HepG2 (cell line): ENCODE data around the gene RNU1-2. TPM values are rescaled to one million over a fixed set of nuclear protein-coding genes. Genes with fewer than 3 reads are reported as not detected.

ENCODE experiments used
- ADNP ChIP-seq: sonication (generic); formaldehyde crosslinking; IDR thresholded peaks from 2 replicates; pipeline ENCODE4 v1.4.0; 2020; ENCODE audit warnings: missing genetic modification reagents
- ARNTL ChIP-seq: sonication (generic); formaldehyde crosslinking; IDR thresholded peaks from 2 replicates; pipeline ENCODE4 v1.4.0; 2020; ENCODE audit warnings: mild to moderate bottlenecking, missing genetic modification reagents
- DMAP1 ChIP-seq: IDR thresholded peaks from 2 replicates; pipeline ENCODE4 v1.6.1; 2016
- GATAD1 ChIP-seq: IDR thresholded peaks from 2 replicates; pipeline ENCODE4 v1.6.1; 2016; ENCODE audit warnings: missing genetic modification reagents, missing compliant biosample characterization
- KMT2B ChIP-seq: IDR thresholded peaks from 2 replicates; pipeline ENCODE4 v1.6.1; 2016; ENCODE audit warnings: missing genetic modification reagents, missing compliant biosample characterization
- MED13 ChIP-seq: sonication (generic); formaldehyde crosslinking; IDR thresholded peaks from 2 replicates; pipeline ENCODE4 v1.5.0; 2020; ENCODE audit warnings: missing genetic modification reagents
- MIER2 ChIP-seq: IDR thresholded peaks from 2 replicates; pipeline ENCODE4 v1.6.1; 2016; ENCODE audit warnings: missing biosample characterization, missing genetic modification reagents
- NR2C2 ChIP-seq: sonication (generic); formaldehyde crosslinking; IDR thresholded peaks from 2 replicates; pipeline ENCODE4 v1.4.0; 2020; ENCODE audit warnings: missing genetic modification reagents, mild to moderate bottlenecking, moderate library complexity, borderline replicate concordance
- POLR2AphosphoS2 ChIP-seq: IDR thresholded peaks from 2 replicates; pipeline ENCODE4 v1.6.1; 2011; ENCODE audit warnings: low read depth, low read length, improper control_type of control experiment
- PPARG ChIP-seq: conservative IDR thresholded peaks from 2 replicates; pipeline ENCODE4 v1.6.1; 2016; ENCODE audit warnings: missing biosample characterization, missing genetic modification reagents
- RAD21 ChIP-seq: fragments of 450-650 bp; formaldehyde crosslinking; IDR thresholded peaks from 2 replicates; pipeline ENCODE4 v1.5.0; 2020; ENCODE audit warnings: mild to moderate bottlenecking
- REPIN1 ChIP-seq: sonication (generic); formaldehyde crosslinking; IDR thresholded peaks from 2 replicates; pipeline ENCODE4 v1.8.0; 2022; ENCODE audit warnings: missing genetic modification reagents, low read depth, mild to moderate bottlenecking, borderline replicate concordance
- SMC3 ChIP-seq: IDR thresholded peaks from 2 replicates; pipeline ENCODE4 v1.6.1; 2011; ENCODE audit warnings: low read length, improper control_type of control experiment
- SP5 ChIP-seq: IDR thresholded peaks from 2 replicates; pipeline ENCODE4 v1.6.1; 2016; ENCODE audit warnings: low read depth, borderline replicate concordance
- TARDBP ChIP-seq: sonication (generic); formaldehyde crosslinking; IDR thresholded peaks from 2 replicates; pipeline ENCODE4 v1.8.0; 2022; ENCODE audit warnings: mild to moderate bottlenecking, missing genetic modification reagents
- TBX2 ChIP-seq: sonication (generic); formaldehyde crosslinking; IDR thresholded peaks from 2 replicates; pipeline ENCODE4 v1.5.0; 2020; ENCODE audit warnings: missing genetic modification reagents, mild to moderate bottlenecking, borderline replicate concordance
- ZBTB3 ChIP-seq: sonication (generic); formaldehyde crosslinking; IDR thresholded peaks from 2 replicates; pipeline ENCODE4 v1.4.0; 2020; ENCODE audit warnings: low read depth, mild to moderate bottlenecking, moderate library complexity, missing genetic modification reagents, borderline replicate concordance
- ZMAT3 ChIP-seq: sonication (generic); formaldehyde crosslinking; conservative IDR thresholded peaks from 2 replicates; pipeline ENCODE4 v1.7.0; 2021; ENCODE audit warnings: missing genetic modification reagents
- ZNF136 ChIP-seq: sonication (generic); formaldehyde crosslinking; IDR thresholded peaks from 2 replicates; pipeline ENCODE4 v1.8.1; 2022; ENCODE audit warnings: low read depth, mild to moderate bottlenecking, moderate library complexity, missing genetic modification reagents
- ZNF660 ChIP-seq: sonication (generic); formaldehyde crosslinking; IDR thresholded peaks from 2 replicates; pipeline ENCODE4 v1.5.1; 2020; ENCODE audit warnings: mild to moderate bottlenecking, low read depth, missing genetic modification reagents, borderline replicate concordance
- ZNF775 ChIP-seq: sonication (generic); formaldehyde crosslinking; IDR thresholded peaks from 2 replicates; pipeline ENCODE4 v1.4.0; 2020; ENCODE audit warnings: missing genetic modification reagents, mild to moderate bottlenecking, moderate library complexity, borderline replicate concordance
- ZNF850 ChIP-seq: sonication (generic); formaldehyde crosslinking; conservative IDR thresholded peaks from 2 replicates; pipeline ENCODE4 v1.9.0; 2021; ENCODE audit warnings: mild to moderate bottlenecking, missing genetic modification reagents
- polyA plus RNA-seq, 8 experiments: library from polyadenylated mRNA; depleted of rRNA in 3 of 8; stranded (reverse) in 7 of 8; unstranded in 1 of 8; fragments of >200 nt; fragmentation: Illumina TruSeq in 4 of 8; extraction: Trizol in 4 of 8; gene quantifications; 2 replicates each; pipeline versions ENCODE4 v1.2.1 to v1.2.3, GENCODE V29; 2011 to 2016; ENCODE audit warnings: low read depth in 4 of 8, missing spikeins in 1 of 8, mixed read lengths in 1 of 8; ENCODE audit not compliant: insufficient read depth in 1 of 8
- total RNA-seq, 5 experiments: library from RNA; depleted of rRNA; stranded (reverse); fragments of >200 nt; fragmentation: Illumina TruSeq; extraction: Trizol; gene quantifications; 2 replicates each; pipeline ENCODE4 v1.2.3, GENCODE V29; 2016; ENCODE audit warnings: low read depth in 1 of 5
- TF ChIP-seq, protein P1 (sequence below): sonication (generic); formaldehyde crosslinking; IDR thresholded peaks from 2 replicates; pipeline ENCODE4 v1.8.0; 2022; ENCODE audit warnings: mild to moderate bottlenecking, missing genetic modification reagents; ENCODE audit not compliant: insufficient replicate concordance
- TF ChIP-seq, protein P2 (sequence below): IDR thresholded peaks from 2 replicates; pipeline ENCODE4 v1.6.1; 2016; ENCODE audit warnings: mild to moderate bottlenecking, missing biosample characterization, missing genetic modification reagents
- TF ChIP-seq, protein P3 (sequence below): sonication (generic); formaldehyde crosslinking; IDR thresholded peaks from 2 replicates; pipeline ENCODE4 v1.5.1; 2020; ENCODE audit warnings: missing genetic modification reagents, mild to moderate bottlenecking, borderline replicate concordance
- TF ChIP-seq, protein P4 (sequence below): sonication (generic); formaldehyde crosslinking; IDR thresholded peaks from 2 replicates; pipeline ENCODE4 v1.9.0; 2022; ENCODE audit warnings: low read depth, missing genetic modification reagents

RNU1-2 gene
- total and polyA plus RNA-seq, 2 of the 13 experiments (the other 11 are each of a cell fraction or from before 2014, with no cell fraction given) = under 0.01 to 11,018 TPM

DNA sequence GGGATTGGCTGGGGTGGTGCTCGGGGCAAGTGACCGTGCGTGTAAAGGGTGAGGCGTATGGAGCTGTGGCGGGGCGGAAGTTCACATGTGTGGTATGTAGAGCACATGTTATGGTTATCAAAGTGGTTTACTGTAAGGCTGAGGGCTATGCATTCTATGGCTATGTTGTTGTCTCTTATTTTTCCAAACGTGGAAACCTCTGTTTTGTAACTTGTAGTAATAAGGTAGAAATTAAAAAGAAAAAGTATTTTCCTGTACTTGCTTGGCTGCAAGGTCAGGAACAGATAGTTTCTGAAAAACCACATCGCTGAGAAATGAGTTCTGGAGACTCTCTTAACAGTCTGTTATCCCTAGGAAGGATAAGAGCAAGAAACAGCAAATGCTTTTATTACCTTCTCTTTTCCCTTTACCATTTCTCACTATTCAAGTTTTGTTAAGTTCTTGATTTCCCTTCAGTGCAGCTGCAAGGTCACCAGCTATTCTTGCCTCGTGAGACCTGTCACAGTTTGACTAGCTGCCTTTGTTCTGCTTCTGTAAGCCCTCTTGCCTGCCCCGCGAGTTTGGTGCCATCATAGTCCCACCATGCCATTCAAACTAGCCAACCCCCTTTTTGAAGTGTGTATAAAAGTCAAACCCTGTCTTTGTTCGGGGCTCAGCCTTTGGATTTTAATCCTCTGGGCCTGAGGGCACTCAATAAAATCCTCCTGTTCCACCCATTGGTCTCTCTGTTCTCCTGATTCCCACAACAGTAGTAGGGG is 9.5 kb downstream of the RNU1-2 start (continued):
- TF ChIP-seq, protein P1, sequence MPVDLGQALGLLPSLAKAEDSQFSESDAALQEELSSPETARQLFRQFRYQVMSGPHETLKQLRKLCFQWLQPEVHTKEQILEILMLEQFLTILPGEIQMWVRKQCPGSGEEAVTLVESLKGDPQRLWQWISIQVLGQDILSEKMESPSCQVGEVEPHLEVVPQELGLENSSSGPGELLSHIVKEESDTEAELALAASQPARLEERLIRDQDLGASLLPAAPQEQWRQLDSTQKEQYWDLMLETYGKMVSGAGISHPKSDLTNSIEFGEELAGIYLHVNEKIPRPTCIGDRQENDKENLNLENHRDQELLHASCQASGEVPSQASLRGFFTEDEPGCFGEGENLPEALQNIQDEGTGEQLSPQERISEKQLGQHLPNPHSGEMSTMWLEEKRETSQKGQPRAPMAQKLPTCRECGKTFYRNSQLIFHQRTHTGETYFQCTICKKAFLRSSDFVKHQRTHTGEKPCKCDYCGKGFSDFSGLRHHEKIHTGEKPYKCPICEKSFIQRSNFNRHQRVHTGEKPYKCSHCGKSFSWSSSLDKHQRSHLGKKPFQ = peak; percentile 10
- peak; percentile 67 for TF ChIP-seq KMT2B (CRISPR knock-in tag)
- TF ChIP-seq MED13 (CRISPR knock-in tag) = peak; percentile 70; the same call in 1 of the 2 replicates
- TF ChIP-seq TBX2 = peak; percentile 12; the same call in 1 of the 2 replicates
- TF ChIP-seq REPIN1 (CRISPR knock-in tag) = peak; percentile 79; the same call in 1 of the 2 replicates
- no peak for TF ChIP-seq ZNF850 (CRISPR knock-in tag)
- TF ChIP-seq, protein P2, sequence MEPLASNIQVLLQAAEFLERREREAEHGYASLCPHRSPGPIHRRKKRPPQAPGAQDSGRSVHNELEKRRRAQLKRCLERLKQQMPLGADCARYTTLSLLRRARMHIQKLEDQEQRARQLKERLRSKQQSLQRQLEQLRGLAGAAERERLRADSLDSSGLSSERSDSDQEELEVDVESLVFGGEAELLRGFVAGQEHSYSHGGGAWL (CRISPR knock-in tag) = 0 out of 2 replicates have a peak, but pooled peaks have one; percentile 77
- TF ChIP-seq MIER2 (CRISPR knock-in tag) = no peak; the same call in 1 of the 2 replicates
- peak; percentile 54 for TF ChIP-seq RAD21 (CRISPR knock-in tag)
- no peak for TF ChIP-seq ZNF136 (CRISPR knock-in tag)
- no peak for TF ChIP-seq ZBTB3 (CRISPR knock-in tag)
- TF ChIP-seq ZNF775 (CRISPR knock-in tag) = no peak
- TF ChIP-seq NR2C2 = peak; percentile 34; the same call in 1 of the 2 replicates
- TF ChIP-seq, protein P3, sequence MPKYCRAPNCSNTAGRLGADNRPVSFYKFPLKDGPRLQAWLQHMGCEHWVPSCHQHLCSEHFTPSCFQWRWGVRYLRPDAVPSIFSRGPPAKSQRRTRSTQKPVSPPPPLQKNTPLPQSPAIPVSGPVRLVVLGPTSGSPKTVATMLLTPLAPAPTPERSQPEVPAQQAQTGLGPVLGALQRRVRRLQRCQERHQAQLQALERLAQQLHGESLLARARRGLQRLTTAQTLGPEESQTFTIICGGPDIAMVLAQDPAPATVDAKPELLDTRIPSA (CRISPR knock-in tag) = no peak
- TF ChIP-seq ARNTL (CRISPR knock-in tag) = peak; percentile 27; the same call in 1 of the 2 replicates
- no peak for TF ChIP-seq ZNF660
- TF ChIP-seq SMC3 = no peak
- TF ChIP-seq GATAD1 = 0 out of 2 replicates have a peak, but pooled peaks have one; percentile 24
- TF ChIP-seq DMAP1 (CRISPR knock-in tag) = peak; percentile 86
- TF ChIP-seq, protein P4, sequence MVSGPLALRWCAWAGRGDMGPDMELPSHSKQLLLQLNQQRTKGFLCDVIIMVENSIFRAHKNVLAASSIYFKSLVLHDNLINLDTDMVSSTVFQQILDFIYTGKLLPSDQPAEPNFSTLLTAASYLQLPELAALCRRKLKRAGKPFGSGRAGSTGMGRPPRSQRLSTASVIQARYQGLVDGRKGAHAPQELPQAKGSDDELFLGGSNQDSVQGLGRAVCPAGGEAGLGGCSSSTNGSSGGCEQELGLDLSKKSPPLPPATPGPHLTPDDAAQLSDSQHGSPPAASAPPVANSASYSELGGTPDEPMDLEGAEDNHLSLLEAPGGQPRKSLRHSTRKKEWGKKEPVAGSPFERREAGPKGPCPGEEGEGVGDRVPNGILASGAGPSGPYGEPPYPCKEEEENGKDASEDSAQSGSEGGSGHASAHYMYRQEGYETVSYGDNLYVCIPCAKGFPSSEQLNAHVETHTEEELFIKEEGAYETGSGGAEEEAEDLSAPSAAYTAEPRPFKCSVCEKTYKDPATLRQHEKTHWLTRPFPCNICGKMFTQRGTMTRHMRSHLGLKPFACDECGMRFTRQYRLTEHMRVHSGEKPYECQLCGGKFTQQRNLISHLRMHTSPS (CRISPR knock-in tag) = no peak
- TF ChIP-seq PPARG (CRISPR knock-in tag) = peak; percentile 56; the same call in 1 of the 2 replicates
- no peak for TF ChIP-seq SP5
- peak; percentile 81 for TF ChIP-seq TARDBP (CRISPR knock-in tag)
- 0 out of 2 replicates have a peak, but pooled peaks have one; percentile 93 for TF ChIP-seq POLR2AphosphoS2
- no peak for TF ChIP-seq ADNP (CRISPR knock-in tag)
- TF ChIP-seq ZMAT3 = 0 out of 2 replicates have a peak, but pooled peaks have one; percentile 30
